CMK (cell line): ENCODE measurements around the gene CKM.
A peak's percentile ranks its signal among the peaks of the same experiment; 100 is the strongest.

Experiments
- DNase-seq: peaks from one replicate; pipeline ENCODE4 v3.0.0-alpha.2; 2010; ENCODE audit warnings: low read depth

The CKM gene

DNA sequence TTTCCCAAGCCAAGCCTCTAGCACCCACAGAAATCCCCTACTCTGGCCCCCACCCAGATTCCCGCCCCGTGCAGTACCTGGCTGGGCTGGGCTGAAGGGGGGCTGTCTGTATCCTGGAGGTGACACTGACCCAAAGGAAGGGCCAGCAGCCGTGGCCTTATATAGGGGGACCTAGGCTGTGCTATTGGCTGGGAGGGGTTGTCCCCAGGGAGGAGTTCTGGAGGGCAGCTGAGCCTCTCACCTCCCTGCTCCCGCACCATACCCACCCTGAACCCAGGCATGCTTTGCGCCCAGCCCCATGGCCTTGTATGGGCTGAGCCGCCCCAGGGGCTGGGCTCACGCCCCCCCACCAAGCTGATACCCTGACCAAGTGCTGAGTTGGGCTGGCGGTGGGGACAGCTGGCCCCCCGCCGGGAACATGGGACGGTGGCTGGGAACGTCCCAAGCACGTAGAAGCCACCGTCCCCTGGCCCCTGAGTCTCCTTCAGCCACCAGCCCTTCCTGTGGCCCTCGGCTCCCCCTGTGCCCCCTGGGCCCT, at the start of gene CKM:
Gene CKM (minus strand): TSS at position 132 of the 538 bp plus-strand sequence. CDS start 3,162 bp downstream, outside the sequence.
- DNase-seq, result no peak

DNA sequence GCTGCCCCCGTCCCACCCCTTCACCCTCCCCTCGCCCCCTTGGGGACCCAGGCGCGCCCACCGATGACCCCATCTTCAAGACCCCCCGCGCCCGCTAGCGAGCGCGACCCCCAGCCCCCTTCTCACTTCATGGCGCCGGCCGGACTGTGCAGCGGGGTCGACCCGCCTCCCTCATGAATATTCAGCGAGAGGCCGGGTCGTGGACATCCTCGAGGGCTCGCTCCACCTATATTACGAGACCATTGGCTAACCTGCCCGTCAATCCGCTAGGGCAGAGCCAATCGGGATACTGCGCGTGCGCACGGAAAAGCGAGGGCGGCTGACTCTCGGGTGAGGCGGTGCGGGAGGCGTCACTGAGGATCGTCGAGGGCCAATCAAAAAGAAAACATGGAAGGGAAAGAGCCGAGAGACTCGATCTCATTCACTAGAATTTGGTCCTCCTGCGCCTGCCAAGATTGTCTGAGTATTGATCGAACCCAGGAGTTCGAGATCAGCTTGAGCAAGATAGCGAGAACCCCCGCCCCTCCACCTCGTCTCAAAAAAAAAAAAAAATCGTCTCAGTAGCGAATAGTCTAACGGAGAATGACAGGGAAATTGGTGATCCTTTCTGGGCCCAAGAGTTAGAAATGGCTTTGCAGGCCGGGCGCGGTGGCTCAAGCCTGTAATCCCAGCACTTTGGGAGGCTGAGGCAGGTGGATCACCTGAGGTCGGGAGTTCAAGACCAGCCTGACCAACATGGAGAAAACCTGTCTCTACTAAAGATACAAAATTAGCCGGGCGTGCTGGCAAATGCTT, 47.9 kb upstream of the CKM start, which contains the start of gene ERCC2:
Gene ERCC2 (minus strand): TSS at position 164 of the 795 bp plus-strand sequence. CDS start 33 bp downstream, at position 131.
- peak; percentile 97 for DNase-seq

DNA sequence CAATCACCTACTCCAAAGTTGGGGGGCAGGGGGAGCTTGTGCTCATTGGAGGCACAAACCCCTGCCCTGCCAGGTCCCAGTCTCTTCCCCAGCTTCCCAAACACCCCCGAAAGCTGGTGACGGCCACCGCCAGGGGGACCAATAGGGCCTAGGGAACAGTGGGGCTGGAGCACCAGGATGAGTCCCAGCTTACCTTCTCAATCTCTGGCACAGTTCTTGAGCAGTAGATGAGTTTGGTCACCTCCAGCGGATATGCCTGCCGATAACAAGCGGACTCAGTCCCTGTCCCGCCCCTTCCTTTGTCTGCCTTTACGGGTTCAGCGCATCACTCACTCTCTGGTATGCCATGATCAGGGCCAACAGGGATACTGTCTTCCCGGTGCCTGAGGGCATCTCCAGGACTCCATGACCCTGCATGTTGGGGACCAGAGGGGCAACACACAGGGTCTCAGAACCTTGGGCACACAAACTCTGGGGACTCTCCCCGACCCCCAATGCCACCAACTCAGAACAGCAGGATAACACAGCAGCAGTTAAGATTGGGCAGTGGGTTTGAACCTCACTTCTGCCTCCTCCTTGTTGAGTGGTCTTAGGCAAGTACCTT, 46.2 kb upstream of the CKM start:
- DNase-seq, result no peak

DNA sequence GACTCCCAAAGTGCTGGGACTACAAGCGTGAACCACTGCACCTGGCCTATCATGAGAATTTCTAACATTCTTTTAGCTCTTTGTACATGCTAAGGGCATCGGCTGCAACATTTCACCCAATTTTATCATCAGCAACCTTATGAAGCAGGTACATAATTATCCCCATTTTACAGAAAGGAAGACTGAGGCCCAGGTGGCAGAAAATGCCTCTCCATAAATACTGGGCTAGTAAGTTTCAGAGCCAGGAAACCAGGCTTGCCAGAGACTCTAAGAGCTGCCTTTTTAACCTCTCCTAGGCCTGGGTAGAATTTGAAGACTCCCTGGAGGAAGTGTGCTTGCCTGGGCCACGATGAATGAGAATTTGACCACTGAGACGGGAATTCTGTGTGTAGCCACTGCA, 45.5 kb upstream of the CKM start:
- DNase-seq, result no peak

DNA sequence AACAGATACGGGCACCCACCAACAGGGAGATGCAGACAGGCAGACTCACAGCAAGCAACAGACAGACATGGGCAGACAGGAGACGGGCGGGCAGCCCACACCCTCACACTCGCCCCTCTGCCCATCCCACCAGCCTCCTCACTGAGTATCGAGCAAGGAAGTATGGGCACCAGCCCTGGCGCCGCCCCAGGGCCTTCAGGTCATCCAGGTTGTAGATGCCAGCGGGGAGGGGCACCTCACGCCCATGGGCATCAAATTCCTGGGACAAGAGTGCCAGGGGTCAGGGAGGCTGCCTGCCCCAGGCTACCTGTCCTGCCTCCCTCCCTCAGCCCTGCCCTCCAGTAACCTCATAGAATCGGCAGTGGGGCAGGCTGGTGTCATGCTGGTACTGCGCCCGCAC, 42.0 kb upstream of the CKM start:
- no peak for DNase-seq

DNA sequence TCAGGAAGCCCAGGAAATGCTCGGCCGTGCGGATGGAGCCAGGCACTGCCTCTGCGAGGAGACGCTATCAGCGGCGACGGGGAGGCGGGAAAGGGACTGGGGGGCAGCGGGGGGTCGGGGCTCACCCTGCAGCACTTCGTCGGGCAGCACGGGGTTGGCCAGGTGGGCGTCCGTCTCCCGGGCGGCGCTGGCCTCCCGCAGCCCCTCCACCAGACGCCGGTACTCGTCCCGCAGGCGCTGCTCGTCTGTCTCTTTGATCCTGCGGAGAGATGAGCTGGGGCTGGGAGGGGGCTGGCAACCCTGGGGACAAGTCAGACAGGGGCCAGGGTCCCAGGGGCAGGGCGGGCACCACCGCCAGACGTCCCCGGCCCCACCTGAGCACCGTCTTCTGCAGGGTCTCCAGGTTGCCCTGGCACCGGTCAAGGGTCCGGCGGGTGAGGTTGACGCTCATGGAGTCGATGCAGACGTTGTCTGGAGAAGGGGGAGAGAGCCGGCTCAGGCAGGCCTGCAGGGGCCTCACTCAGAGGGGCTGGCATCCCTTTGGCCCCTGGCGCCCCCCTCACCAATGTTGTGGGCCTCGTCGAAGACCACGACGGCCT, 41.3 kb upstream of the CKM start:
- DNase-seq, result no peak

DNA sequence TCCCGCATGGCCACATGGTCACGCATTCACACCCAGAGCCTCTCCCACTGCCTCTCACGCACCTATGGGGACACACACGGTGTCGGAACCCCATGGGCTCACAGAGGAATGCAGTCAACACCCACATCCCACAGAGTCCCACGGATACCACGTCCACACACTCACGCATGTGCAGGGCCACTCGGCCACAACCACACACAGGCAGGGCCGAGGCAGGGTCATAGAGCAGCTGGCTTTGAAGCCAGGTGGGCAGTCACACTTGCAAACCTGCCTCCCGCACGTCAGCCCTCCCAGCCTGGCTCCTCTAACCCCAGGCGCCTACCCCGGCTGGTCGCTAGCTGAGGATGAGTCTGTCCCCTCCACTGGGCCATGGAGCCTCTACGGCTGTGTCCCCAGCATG, 39.6 kb upstream of the CKM start:
- no peak for DNase-seq

DNA sequence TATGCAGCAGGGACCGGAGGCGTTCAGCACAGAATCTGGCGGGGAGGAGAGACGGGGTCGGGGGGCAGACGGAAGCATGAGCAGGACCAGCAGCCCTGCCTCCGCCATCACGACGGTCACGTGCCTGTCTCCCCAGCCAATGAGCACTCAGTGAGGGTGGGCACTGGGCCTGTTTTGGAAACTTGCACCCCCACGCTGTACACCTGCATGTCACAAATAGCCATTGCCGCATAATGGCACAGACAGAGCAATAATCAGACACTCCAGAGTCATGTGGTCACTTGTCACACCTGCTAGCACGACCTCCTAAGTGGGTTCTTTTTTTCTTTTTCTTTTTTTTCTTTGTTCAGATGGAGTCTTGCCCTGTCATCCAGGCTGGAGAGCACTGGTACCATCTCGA, 38.9 kb upstream of the CKM start:
- no peak for DNase-seq

DNA sequence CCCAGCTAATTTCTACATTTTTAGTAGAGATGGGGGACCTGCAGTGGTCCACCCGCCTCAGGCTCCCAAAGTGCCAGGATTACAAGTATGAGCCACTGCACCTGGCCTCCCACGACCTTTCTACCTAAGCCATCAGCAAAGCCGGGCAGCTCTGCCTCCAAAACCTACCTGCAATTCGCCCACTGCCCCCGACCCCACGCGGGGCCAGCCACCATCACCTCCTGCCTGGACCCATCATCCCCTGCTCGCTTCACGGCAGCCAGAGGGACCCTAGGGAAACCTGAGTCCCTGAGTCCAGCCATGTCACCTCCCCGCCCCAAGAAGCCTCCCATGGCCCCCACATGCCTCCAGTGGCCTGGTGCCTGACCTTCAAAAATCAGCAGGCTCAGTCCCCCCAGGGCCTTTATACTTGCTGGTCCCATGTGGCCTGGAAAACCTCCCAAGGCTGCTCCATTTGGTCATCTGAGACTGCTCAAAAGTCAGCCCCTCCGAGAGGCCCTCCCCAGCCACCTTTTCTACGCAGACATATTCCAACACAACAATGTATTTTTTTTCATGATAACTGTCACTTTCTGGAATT, 35.6 kb upstream of the CKM start:
- DNase-seq, result no peak

DNA sequence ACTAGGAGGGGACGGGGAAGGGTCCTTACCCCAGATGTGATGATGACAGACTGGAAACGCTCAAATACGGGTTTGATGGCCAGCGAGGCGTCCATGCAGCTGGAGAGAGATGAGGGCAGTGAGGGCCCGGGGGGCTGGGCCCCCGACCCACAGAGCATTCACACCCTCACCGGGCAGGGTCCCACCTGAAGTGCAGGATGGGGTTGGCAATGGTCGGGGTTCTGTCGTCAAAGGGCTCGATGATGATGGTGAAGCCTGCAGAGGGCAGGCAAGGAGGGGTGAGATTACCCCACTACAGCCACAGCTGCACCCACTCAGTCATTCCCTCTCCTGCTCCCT, 34.7 kb upstream of the CKM start:
- no peak for DNase-seq

DNA sequence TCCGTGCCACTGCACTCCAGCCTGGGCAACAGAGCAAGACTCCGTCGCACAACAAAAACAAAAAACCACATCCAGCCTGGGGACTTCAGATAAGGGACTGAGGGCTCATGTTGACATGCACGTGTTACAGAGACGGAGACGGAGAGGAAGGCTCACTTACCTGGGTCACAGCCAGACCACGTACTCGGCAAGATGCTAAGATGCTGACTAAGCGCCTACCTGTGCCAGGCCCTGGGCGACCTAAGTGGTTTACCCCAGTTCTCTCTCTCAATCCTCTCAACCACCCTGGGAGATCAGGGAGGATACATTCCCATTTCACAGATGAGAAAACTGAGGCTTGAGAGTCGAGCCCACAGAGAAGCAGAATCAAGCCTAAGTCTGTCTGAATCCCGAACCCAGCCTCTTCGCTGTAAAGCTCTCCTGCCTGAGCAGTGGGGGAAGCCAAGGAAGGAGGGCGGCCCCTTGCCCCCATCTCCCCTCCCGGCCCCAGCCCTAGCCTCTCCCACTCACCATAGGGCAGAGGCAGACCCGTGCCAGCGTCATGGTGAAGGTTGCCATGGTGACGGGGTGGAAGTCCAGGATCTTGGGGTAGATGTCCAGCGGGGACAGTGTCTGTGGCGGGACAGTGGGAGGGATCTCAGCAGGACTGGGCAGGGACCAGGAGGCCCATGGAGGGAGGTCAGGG, 34.2 kb upstream of the CKM start:
- no peak for DNase-seq

DNA sequence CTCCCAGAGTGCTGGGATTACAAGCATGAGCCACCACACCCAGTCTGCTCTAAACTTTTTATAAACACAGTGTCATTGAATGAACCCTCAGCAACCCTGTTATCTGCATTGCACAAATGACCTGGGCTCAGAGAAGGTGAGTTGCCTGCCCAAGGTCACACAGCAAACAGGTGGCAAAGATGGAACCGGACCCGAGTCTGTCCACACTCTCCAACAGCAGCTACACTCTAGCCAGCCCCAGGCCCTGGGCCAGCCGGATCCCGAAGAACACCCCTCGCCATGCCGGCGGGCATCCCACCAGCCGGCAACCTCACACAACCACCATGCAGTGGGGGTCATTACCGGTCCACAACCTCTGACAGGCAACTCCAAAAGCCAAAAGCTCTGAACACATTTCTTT, 33.2 kb upstream of the CKM start:
- DNase-seq, result no peak

DNA sequence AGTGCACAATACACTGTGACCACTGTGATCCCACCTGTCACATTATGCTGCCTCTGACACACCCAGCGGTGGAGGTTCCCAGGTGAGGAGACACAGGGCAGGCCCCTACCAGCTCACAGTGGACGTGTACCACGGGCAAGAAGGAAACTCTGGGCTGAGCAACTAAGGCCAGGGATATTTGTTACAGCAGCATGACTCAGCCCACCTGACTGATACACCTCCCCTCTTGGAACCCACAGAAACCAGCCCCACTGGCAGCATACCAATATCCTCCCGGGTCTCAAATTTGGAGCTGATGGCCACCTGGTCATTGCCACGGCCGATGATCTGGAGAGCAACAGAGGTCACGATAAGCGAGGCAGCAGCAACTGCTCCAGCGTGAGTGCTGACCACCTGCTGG, 32.7 kb upstream of the CKM start:
- DNase-seq, result no peak

DNA sequence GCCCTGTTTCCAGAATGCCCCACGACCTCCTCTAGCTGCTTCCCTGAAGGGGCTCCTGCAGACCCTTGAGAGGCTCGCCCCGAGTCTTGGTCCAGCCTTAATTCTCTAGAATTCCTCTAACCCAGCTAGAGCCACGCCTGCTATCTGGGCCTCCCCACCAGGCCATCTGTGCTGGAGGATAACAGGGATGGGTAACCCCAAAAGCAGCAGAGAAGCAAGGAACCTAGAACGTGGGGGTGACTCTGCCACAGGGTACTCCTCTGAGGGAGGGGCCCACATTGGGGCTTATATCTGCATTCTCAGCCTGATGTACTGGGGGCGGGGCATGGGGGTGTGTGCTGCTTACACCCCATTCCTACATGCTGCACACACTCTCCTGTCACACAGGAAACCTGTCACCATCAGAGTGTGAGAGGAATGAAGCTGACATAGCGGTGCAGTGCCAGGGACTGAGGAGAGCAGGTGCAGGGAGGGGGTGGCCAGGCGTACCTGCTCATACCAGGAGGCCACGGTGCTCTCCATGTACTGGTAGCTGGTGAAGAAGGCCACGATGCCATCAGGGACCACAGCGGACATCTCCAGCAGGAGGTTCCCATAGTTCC, 31.7 kb upstream of the CKM start:
- DNase-seq, result no peak

DNA sequence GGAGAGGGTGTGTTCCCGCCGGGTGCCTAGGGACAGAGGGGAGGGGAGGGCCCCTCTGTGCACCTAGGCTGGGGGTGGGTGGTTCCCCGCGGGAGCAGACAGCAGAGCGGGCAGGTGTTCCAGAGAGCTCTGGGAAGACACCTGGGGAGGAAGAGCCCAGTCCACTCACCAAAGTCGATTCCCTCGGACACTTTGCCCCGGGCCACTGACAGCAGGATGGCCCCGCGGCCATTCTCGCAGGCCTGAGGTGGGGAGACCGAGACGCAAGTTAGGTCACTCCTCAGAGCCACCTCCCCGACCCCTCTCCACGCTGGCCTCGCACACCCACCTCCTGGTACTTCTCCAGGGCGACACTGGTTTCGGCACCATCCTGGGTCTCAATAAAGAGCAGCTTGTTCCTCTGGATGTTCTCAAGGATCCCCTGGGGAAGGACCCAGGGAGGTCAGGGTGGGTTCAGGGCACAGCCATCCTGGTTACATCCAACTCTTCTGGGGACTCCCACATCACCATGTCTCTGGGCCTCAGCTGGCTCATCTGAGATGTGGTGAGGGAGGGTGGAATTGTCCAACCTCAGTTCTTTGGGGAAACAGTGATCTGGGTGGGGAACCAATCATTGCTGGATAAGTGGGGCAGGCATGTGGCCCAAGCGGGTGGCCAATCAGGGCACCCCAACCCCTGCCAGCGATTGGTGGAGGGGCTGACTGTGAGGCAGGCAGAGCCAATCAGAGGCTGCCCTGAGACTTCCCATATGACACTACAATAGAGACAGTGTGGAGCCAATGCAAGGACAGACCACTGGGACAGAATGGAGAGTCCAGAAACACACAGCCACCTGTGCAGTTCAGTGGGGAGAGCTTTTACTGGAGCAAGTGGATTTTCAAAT, 30.5 kb upstream of the CKM start:
- DNase-seq, result no peak

DNA sequence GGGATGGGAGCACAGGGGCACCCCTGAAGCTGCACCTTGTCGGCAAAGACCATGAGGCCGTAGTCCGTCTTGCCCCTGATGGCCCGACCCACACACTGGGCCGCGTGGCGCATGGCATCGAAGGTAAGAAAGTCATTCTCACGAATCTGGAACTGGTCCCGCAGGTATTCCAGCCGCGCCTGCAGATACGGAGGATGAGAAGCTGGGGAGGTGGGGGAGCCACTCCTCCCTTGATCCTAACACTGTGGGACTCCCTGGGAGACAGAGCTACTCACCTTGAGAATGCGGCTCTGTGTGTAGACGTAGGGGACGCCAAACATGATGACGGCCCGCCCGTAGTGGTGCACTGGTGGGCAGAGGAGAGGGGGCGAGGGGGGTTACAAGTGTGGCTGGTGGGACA, 29.8 kb upstream of the CKM start:
- no peak for DNase-seq

DNA sequence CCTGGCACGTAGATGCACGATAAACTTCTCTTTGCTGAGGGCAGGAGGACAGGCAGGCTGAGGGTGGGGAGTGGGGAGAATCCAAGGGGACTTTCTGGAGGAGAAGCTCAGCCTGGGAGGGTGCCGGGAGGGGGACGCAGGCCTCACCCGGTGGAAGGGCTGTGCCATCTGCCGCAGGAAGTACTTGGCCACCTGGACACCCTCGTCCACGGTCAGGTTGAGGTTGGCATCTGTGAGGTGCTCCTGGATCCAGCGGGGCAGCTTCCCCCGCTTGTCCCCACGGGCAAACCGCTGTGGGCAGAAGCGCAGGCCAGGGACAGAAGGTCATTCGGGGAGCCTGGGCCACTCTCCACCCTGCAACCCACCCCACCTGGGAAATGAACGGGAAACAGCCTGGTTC, 29.4 kb upstream of the CKM start:
- DNase-seq, result no peak

DNA sequence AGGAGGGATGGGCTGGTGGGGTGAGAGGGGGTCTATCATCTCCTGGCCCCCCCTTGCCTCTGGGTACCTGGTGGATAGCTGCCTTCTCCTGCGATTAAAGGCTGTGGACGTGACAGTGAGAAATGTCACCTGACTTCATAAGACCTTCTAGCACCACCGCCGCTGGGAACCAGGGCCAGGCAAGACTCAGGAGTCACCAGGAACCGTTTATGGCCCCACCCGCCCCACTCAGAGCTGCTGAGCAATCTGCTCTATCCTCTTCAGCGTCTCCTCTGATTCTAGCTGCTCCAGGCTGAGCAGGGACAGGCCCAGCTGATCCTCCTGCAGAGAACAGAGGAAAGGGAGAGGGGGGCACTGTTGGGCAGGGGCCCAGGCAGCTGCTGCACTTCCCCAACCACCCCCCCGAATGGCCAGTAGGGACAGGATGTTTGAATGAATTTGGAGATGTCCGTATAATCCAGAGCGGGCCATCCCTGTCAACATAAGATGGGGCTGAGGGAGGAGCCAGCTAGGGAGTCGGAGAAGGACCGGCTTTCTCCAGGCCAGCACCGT, 28.8 kb upstream of the CKM start:
- no peak for DNase-seq

DNA sequence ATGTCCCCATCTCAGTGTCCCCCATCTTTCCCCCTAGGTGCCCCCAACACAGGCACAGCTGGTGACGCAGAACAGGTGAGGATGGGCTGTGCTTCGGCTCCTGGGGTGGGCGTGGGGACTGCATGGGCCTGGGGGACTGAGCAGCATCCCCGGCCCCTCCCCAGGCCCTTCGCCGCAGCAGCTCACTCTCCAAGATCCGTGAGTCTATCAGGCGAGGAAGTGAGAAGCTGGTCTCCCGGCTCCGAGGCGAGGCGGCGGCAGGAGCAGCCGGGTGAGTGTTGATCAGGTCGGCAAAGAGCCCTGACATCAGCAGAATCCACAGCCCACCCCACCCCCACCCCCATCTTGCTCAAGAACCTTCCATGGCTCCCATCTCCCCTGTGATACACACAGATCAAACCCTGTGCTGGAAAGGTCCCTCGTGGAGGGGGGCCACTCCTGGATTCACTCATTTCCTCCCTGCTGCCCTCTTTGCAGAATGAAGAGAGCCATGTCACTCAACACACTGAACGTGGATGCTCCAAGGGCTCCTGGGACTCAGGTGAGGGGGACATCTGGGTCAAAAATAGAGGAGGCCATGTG, 27.9 kb upstream of the CKM start:
- DNase-seq, result no peak

DNA sequence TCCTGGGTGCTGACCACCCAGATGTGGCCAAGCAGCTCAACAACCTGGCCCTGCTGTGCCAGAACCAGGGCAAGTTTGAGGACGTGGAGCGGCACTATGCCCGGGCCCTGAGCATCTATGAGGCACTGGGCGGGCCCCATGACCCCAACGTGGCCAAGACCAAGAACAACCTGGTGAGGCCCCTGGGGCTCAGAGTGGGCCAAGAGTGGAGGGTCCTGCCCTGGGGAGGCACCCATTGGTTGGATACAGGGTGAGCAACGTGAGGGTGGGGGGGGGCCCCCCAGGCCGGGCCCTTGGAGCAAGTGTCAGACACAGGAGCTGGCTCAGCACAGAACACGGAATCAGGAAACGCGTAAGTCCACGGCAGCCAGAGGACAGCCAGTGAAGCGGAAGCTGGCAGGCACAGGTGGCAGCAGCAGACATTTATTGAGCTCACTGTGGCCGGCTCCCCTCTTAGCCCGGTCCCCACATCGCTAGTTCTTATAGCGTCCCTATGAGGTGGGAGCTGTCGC, 26.8 kb upstream of the CKM start:
- DNase-seq, result no peak
